ENCODE data around the gene ELF2.

The ELF2 gene

DNA sequence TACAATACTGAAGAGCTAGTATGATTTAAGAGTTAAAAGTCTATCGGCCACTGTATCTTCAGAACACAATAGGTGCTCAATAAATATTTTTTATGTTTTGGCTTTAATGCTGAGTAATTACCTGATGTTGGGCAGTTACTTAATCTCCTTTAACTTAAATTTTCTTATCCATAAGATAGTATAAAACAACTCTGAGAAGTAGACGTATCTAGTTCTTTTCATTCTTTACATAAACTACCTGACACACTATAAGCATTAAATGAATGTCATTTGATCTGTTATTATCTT lies 22.9 kb downstream of the ELF2 start:
- H3K9me3 ChIP-seq (ENCODE audit: control insufficient read depth, low read length) = no peaks in the 10 kb centered on the region
- H3K27me3 ChIP-seq (ENCODE audit: control insufficient read depth, insufficient read depth, low read length) = no peaks in the 10 kb centered on the region
- peaks cover 14% of the 10 kb centered on the region for H3K4me1 ChIP-seq (ENCODE audit: control insufficient read depth, insufficient read depth, low read length)
- H3K9ac ChIP-seq (ENCODE audit: low read length) = no peak overlapping the region
- no peaks in the 10 kb centered on the region for H3K36me3 ChIP-seq (ENCODE audit: control insufficient read depth, insufficient read depth, low read length)
- H3K4me3 ChIP-seq (ENCODE audit: low read length) = no peak overlapping the region

DNA sequence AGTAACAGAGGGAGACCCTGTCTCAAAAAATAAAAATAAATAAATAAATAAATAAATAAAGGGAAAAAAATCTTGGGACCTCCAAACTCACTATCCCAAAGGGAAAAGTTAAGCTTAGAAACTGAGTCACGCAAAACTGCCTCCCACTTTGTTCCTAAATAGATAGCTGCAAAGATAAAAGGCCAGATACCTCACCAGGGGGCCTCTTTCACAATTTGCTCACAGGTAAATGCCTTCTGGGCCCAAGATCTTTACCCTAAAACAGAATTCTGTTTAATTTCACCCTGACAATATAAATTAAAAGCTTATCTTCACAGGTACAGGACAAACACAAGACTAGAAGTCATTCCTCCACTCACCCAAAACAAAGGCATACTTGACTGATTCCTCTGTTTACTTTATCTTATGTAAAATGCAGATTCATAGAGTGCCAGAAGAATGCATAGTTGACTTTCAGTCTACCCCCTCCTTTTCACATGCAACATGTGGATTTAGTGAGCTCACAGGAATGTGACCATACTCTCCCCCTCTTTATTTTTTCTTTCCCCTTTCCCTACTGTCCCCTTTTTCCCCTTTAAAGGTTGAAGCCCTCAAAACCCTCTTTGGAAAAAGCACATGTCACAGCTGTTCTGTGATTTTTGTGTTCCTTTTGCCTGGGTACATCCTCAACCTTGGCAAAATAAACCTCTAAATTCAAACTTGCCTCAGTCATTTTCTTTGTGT lies 23.4 kb downstream of the ELF2 start:
- no peak overlapping the region for H3K4me3 ChIP-seq (ENCODE audit: low read length)
- H3K4me1 ChIP-seq (ENCODE audit: control insufficient read depth, insufficient read depth, low read length) = peaks cover 14% of the 10 kb centered on the region
- H3K36me3 ChIP-seq (ENCODE audit: control insufficient read depth, insufficient read depth, low read length) = no peaks in the 10 kb centered on the region
- no peaks in the 10 kb centered on the region for H3K9me3 ChIP-seq (ENCODE audit: control insufficient read depth, low read length)
- no peaks in the 10 kb centered on the region for H3K27me3 ChIP-seq (ENCODE audit: control insufficient read depth, insufficient read depth, low read length)
- H3K9ac ChIP-seq (ENCODE audit: low read length) = no peak overlapping the region

DNA sequence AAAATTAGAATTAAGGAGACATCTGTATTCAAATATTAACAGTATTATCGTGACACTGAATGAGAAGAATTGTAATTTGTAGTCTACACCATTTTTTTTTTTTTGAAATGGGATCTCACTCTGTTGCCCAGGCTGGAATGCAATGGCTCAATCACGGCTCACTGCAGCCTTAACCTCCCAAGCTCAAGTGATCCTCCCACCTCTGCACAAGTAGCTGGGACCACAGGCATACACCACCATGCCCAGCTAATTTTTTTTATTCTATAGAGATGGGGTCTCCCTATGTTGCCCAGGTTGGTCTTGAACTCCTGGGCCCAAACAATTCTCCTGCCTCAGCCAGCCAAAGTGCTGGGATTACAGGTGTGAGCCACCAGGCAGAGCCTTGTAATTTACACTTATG lies 24.8 kb downstream of the ELF2 start:
- Histone ChIP-seq H3K36me3 (ENCODE audit: control insufficient read depth, insufficient read depth, low read length) (no peaks in the 10 kb centered on the region), H3K4me3 (ENCODE audit: low read length) (no peak overlapping the region), H3K9me3 (ENCODE audit: control insufficient read depth, low read length) (no peaks in the 10 kb centered on the region), H3K4me1 (ENCODE audit: control insufficient read depth, insufficient read depth, low read length) (peaks cover 14% of the 10 kb centered on the region), H3K9ac (ENCODE audit: low read length) (no peak overlapping the region), H3K27me3 (ENCODE audit: control insufficient read depth, insufficient read depth, low read length) (no peaks in the 10 kb centered on the region)

DNA sequence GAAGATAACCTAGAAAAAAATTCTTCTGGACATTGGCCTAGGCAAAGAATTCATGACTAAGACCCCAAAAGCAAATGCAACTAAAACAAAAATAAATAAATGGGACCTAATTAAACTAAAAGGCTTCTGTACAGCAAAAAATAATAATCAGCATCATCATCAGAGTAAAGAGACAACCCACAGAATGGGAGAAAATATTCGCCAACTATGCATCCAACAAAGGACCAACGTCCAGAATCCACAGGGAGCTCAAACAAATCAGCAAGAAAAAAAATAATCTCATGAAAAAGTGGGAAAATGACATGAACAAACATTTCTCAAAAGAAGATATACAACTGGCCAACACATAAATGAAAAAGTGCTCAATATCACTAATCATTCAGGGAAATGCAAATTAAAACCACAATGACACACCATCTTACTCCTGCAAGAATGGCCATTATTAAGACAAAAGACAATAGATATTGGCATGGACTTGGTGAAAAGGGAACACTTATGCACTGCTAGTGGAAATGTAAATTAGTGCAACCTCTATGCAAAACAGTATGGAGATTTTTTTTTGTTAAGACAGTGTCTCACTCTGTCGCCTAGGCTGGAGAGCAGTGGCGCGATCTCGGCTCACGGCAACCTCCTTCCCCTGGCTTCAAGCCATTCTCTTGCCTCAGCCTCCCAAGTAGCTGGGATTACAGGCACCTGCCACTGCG lies 29.9 kb downstream of the ELF2 start:
- Histone ChIP-seq H3K4me1 (ENCODE audit: control insufficient read depth, insufficient read depth, low read length) (peaks cover 14% of the 10 kb centered on the region), H3K9ac (ENCODE audit: low read length) (no peak overlapping the region), H3K4me3 (ENCODE audit: low read length) (no peak overlapping the region), H3K9me3 (ENCODE audit: control insufficient read depth, low read length) (no peaks in the 10 kb centered on the region), H3K36me3 (ENCODE audit: control insufficient read depth, insufficient read depth, low read length) (no peaks in the 10 kb centered on the region), H3K27me3 (ENCODE audit: control insufficient read depth, insufficient read depth, low read length) (no peaks in the 10 kb centered on the region)

DNA sequence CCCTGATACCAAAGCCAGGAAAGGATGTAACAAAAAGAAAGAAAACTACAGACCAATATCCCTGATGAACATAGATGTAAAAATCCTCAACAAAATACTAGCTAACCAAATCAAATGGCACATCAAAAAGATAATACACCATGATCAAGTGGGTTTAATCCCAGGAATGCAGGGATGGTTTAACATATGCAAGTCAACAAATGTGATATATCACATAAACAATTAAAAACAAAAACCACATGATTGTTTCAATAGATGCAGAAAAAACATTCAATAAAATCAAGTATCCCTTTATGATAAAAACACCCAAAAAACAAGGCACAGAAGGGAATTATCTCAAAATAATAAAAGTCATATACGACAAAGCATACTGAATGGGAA lies 31.5 kb downstream of the ELF2 start:
- Histone ChIP-seq H3K4me1 (ENCODE audit: control insufficient read depth, insufficient read depth, low read length) (peaks cover 14% of the 10 kb centered on the region), H3K9me3 (ENCODE audit: control insufficient read depth, low read length) (no peaks in the 10 kb centered on the region), H3K27me3 (ENCODE audit: control insufficient read depth, insufficient read depth, low read length) (no peaks in the 10 kb centered on the region), H3K9ac (ENCODE audit: low read length) (no peak overlapping the region), H3K4me3 (ENCODE audit: low read length) (no peak overlapping the region), H3K36me3 (ENCODE audit: control insufficient read depth, insufficient read depth, low read length) (no peaks in the 10 kb centered on the region)

DNA sequence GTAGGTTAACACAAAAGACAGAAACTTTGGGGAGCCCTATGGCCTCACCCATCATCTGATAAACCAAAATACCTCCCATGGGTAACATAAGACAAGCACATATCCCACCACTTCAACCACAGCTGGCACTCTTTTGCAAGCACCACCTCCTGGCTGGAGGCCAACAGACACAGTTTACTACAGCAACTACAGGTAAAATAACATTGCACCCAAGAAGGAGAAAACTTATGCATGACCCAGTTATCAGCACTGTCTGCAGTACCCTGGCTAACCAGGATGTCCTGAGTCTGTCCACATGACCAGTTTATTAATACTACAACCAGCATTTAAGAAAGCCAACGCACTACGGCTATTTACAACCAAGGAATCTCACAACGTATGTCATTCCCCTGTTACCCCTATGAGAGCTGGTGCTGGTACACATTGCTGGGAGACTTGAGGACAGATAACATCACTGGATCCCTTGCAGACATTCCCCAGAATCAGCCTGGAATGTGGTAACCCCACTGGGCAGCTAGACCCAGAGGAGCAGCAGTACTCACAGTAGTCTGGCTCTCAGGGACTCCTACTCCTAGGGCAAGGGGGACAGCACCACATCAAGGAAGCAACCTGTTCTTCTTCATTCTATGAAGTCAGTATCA lies 32.0 kb downstream of the ELF2 start:
- Histone ChIP-seq H3K4me3 (ENCODE audit: low read length) (no peak overlapping the region), H3K4me1 (ENCODE audit: control insufficient read depth, insufficient read depth, low read length) (peaks cover 14% of the 10 kb centered on the region), H3K9me3 (ENCODE audit: control insufficient read depth, low read length) (no peaks in the 10 kb centered on the region), H3K36me3 (ENCODE audit: control insufficient read depth, insufficient read depth, low read length) (no peaks in the 10 kb centered on the region), H3K27me3 (ENCODE audit: control insufficient read depth, insufficient read depth, low read length) (no peaks in the 10 kb centered on the region), H3K9ac (ENCODE audit: low read length) (no peak overlapping the region)

DNA sequence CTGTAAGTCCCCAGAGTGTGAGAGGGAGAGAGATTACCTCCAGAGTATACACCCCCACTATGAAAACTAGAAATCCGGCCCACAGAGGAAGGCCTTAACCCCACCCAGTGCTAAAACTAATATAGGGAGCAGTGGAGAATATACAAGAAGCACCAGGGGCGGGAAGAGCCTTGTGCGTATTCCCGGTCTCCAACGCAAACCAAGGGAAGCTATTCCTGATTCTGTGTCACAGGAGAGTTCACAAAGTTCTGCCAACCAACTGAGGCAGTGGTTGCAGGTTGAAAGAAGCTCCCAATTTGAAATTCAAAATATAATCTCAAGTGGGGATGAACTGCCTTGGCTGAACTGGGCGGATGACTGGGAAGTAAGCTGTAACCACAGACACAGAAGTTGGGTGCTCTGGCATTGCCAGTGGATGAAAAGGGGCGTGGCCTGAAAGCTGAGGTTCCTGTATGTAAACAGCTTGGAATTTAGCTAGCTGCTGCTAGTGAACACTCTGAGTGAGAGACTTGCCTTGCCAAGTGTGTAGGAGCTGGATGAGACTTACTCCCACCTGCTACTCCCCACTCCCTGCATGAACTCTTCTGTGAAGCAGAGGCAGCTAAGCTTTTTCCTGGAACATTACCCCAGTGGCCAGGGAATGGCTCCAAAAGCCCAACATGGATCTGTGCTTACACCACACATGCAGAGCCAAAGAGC lies 32.7 kb downstream of the ELF2 start:
- H3K4me1 ChIP-seq (ENCODE audit: control insufficient read depth, insufficient read depth, low read length) = peaks cover 14% of the 10 kb centered on the region
- H3K4me3 ChIP-seq (ENCODE audit: low read length) = no peak overlapping the region
- H3K27me3 ChIP-seq (ENCODE audit: control insufficient read depth, insufficient read depth, low read length) = no peaks in the 10 kb centered on the region
- no peak overlapping the region for H3K9ac ChIP-seq (ENCODE audit: low read length)
- no peaks in the 10 kb centered on the region for H3K36me3 ChIP-seq (ENCODE audit: control insufficient read depth, insufficient read depth, low read length)
- no peaks in the 10 kb centered on the region for H3K9me3 ChIP-seq (ENCODE audit: control insufficient read depth, low read length)

DNA sequence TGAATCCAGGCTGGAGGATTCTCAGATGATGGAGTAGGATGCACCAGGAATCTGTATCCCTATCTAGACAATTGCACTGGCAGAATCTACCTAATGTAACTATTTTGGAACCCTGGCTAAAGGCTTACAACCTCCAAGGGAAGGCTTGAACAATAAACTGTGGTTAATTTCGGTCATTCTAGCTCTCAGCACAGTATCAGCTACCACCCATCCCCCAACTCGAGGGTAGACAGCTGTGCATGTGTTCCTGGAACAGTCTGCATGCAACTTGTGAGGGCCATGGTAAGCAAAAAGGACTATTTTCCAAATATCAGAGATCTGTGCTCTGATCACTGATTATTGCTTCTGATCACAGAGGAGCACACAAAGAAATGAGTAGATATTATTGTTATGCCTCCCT lies 34.0 kb downstream of the ELF2 start:
- H3K4me3 ChIP-seq (ENCODE audit: low read length) = no peak overlapping the region
- H3K4me1 ChIP-seq (ENCODE audit: control insufficient read depth, insufficient read depth, low read length) = peaks cover 14% of the 10 kb centered on the region
- no peaks in the 10 kb centered on the region for H3K9me3 ChIP-seq (ENCODE audit: control insufficient read depth, low read length)
- no peaks in the 10 kb centered on the region for H3K36me3 ChIP-seq (ENCODE audit: control insufficient read depth, insufficient read depth, low read length)
- no peak overlapping the region for H3K9ac ChIP-seq (ENCODE audit: low read length)
- no peaks in the 10 kb centered on the region for H3K27me3 ChIP-seq (ENCODE audit: control insufficient read depth, insufficient read depth, low read length)

DNA sequence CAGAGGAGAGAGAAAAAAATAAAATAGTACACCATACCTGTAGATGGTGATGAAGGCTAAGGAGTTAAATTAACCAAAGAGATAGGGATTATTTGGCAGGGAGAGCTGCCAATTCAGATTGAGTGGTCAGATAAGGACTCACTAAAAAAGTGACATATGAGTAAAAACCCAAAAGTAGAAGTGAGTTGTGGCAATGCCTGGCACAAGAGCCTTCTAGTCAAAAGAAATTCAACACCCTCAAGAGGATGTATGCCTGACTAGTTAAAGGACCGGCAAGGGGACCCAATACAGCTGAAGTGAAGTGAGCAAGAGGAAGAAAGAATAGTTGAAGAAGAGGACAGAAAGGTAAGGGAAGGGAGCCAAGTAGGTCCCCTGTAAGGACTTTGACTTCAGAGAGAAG lies 34.9 kb downstream of the ELF2 start:
- no peaks in the 10 kb centered on the region for H3K36me3 ChIP-seq (ENCODE audit: control insufficient read depth, insufficient read depth, low read length)
- peaks cover 14% of the 10 kb centered on the region for H3K4me1 ChIP-seq (ENCODE audit: control insufficient read depth, insufficient read depth, low read length)
- no peak overlapping the region for H3K9ac ChIP-seq (ENCODE audit: low read length)
- no peaks in the 10 kb centered on the region for H3K27me3 ChIP-seq (ENCODE audit: control insufficient read depth, insufficient read depth, low read length)
- H3K9me3 ChIP-seq (ENCODE audit: control insufficient read depth, low read length) = no peaks in the 10 kb centered on the region
- H3K4me3 ChIP-seq (ENCODE audit: low read length) = no peak overlapping the region

DNA sequence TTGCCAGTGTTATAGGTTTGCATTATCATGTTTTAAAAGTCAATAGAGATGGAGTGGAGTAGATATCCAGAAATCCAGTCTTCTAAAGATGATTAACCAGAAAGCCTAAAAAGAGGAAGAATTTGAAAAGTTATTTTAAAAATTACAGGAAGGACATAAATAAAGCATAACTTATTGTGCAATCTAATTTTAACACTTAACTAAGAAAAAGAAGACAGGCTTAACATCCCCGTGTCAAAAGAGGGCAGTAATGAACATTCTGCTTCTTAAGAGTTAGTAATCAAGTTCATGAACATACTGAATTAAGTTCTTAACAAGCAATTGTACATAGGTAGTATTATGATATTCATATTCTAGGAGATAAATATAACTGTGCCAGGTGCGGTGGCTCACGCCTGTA lies 39.3 kb downstream of the ELF2 start:
- Histone ChIP-seq H3K36me3 (ENCODE audit: control insufficient read depth, insufficient read depth, low read length) (no peaks in the 10 kb centered on the region), H3K9me3 (ENCODE audit: control insufficient read depth, low read length) (no peaks in the 10 kb centered on the region), H3K9ac (ENCODE audit: low read length) (no peak overlapping the region), H3K4me1 (ENCODE audit: control insufficient read depth, insufficient read depth, low read length) (no peaks in the 10 kb centered on the region), H3K4me3 (ENCODE audit: low read length) (no peak overlapping the region), H3K27me3 (ENCODE audit: control insufficient read depth, insufficient read depth, low read length) (no peaks in the 10 kb centered on the region)

DNA sequence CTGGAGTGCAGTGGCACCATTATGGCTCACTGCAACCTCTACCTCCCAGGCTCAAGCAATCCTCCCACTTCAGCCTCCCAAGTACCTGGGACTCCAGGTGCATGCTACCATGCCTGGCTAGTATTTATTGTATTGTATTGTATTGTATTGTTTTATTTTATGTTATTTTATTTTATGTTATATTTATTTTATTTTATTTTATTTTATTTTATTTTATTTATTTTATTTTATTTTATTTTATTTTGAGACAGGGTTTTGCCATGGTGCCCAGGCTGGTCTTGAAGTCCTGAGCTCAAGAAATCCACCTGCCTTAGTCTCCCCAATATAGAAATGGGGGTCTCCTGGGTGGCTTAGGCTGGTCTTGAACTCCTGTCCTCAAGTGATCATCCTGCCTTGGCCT lies 42.6 kb downstream of the ELF2 start:
- Histone ChIP-seq H3K9ac (ENCODE audit: low read length) (no peak overlapping the region), H3K9me3 (ENCODE audit: control insufficient read depth, low read length) (no peaks in the 10 kb centered on the region), H3K4me3 (ENCODE audit: low read length) (no peak overlapping the region), H3K4me1 (ENCODE audit: control insufficient read depth, insufficient read depth, low read length) (no peaks in the 10 kb centered on the region), H3K36me3 (ENCODE audit: control insufficient read depth, insufficient read depth, low read length) (no peaks in the 10 kb centered on the region), H3K27me3 (ENCODE audit: control insufficient read depth, insufficient read depth, low read length) (no peaks in the 10 kb centered on the region)

DNA sequence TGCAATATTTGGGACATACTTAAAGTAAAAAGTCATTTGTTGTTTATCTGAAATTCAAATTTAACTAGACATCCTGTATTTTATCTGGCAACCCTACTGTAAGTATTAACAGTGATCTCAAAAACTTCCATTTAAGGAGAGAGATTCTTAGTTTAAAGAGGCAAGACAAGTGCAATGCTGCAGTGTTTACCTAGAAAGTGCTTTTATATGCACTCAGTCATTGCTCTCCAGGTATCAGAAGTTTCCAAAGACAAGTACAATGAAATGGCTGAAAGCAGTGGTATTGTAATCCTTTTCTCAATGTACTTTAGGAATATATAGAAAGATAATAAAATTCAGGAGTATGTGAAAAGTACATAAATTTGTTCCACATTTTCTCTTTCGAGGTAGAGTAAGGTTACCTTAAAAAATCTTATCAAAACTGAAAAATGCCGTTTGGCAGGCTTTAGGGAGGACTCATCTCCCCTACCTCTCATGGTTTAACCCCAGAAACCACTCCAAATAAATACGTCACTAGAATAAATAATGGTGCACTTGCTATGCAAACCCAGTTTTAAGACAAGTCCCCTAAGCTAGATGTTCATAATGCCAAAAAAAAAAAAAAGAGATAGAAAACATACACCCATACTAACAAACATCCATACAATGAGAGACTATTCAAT lies 45.7 kb downstream of the ELF2 start:
- Histone ChIP-seq H3K27me3 (ENCODE audit: control insufficient read depth, insufficient read depth, low read length) (no peaks in the 10 kb centered on the region), H3K4me1 (ENCODE audit: control insufficient read depth, insufficient read depth, low read length) (no peaks in the 10 kb centered on the region), H3K4me3 (ENCODE audit: low read length) (no peak overlapping the region), H3K9me3 (ENCODE audit: control insufficient read depth, low read length) (no peaks in the 10 kb centered on the region), H3K36me3 (ENCODE audit: control insufficient read depth, insufficient read depth, low read length) (no peaks in the 10 kb centered on the region), H3K9ac (ENCODE audit: low read length) (no peak overlapping the region)

All from mucosa of stomach (tissue), 1 donor.